GM21825 (cell line): ENCODE results near the gene RBP3.

Experiments used
- ATAC-seq: cut with Tn5 transposase; IDR thresholded peaks from one replicate; pipeline ENCODE4 v1.9.1; 2021; ENCODE audit warnings: mild to moderate bottlenecking, moderate library complexity; ENCODE audit not compliant: unreplicated experiment

RBP3 gene

GRCh38 chr10:47396311-47396717 lies 48.2 kb downstream of the RBP3 start:
- no peak for ATAC-seq

- ATAC-seq = no peak
These were observed 49.1 kb downstream of the RBP3 start for GRCh38 chr10:47397256-47397655.

GRCh38 chr10:47400251-47400650 lies 52.1 kb downstream of the RBP3 start:
- no peak for ATAC-seq

DNA sequence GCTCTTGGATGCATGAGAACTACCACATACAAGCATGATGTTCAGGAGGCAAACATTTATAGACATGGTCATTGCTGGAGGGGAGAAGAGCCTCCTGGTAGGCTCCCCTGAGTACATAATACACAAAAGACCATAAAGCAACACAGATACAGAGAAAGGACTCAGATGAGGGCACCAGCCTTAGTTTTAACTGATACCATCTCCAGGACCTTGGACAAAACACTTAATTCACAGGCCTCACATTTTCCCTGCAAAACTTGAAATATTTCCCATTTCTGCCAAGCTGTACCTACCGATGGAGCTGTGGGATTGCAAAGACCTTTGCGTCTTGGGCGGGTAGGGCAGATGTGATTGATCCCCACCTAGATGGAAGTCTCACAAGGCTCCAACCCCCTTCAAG lies 52.6 kb downstream of the RBP3 start:
- ATAC-seq = no peak

DNA sequence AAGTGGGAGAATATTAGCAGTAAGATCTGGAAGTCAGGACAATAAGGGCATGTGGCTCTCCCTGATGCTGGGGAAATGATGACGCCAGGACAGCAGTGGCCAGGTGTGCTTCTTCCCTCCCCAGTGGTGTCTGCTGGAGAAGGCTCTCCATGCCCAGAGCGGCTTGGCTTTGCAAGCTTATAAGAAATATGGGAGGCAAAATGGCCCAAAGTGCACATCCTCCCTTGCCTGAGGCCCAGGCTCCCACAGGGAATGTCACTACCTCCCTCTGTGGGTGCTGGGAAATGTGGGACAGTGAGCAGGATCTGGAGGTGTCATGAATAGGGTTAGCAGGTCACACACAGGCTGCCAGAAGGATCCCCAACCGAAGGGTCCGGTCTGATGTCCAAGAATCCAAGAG lies 53.0 kb downstream of the RBP3 start:
- no peak for ATAC-seq

- ATAC-seq = no peak
These were observed 53.9 kb downstream of the RBP3 start for GRCh38 chr10:47401874-47402640.

GRCh38 chr10:47402641-47403301 lies 54.6 kb downstream of the RBP3 start:
- ATAC-seq = no peak

GRCh38 chr10:47403446-47404318 lies 55.5 kb downstream of the RBP3 start:
- no peak for ATAC-seq

GRCh38 chr10:47404446-47404845 lies 56.3 kb downstream of the RBP3 start:
- no peak for ATAC-seq

DNA sequence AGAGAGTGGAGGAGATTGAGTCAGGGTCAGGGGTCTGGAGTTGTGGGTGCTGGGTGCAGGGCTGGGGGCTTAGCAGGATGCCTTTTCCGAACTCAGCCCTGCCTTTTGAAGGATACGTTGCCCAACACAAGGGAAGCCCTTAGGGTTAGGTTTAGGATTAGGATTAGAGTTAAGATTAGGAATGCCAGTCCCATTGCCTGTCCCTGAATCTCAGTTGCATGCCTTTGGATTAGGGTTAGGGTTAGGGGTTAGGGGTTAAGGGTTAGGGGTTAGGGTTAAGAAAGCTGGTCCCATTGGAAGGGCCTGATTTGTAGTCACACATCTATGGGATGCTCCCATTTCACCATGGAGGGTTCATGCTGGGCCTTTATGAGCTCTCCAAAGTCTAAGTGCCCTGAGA lies 56.8 kb downstream of the RBP3 start:
- ATAC-seq = no peak

DNA sequence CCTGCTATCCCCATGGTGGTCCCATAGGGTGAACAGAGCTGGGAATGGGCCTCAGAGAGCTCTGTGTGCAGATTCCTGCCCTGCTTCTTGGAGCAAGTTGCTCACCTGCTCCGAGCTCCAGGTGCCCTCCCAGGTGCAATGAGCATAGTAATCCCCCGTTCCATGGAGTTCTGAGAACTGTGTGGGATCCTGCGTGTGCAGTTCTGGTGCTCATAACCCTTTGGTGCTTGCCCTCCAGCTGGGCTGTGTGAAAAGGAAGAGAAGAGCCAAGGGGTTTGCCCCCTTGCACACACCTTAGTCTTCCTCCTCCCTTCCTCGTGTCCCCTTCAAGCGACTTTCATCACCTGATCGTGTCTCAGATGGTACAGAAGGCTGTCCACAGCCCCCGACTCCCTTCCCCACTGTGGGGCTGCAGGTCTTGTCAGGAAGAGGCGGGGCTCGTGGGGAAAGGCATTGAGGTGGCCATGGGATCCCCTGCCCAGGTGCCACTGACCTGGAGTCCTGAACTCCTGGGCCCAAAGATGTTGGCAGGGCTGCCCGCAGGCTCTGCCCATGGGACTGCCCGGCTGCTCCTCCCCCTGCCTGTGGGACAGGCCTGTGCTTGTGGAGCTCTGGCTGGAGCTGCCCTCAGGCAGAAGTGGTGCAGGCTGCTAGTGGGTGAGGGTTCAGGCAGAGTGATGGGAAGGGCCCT lies 57.8 kb downstream of the RBP3 start:
- ATAC-seq = no peak

DNA sequence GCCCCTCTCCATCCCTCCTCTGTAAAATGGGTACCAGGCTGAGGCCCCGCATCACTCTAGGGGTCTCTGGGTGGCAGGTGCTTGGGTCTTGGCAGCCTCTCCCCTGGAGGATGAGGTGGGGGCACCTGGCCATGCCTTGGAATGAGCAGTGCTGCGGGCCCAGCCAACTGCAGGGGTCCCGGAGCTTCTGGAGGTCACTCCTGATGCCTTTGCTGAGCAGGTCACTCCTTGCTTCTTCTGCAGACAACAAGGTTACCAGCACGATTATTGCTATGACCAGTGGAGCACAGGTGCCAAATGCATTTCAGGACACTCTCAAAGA lies 58.3 kb downstream of the RBP3 start:
- ATAC-seq = no peak

- no peak for ATAC-seq
These were observed 58.9 kb downstream of the RBP3 start for GRCh38 chr10:47406870-47407691.
